K562 (cell line): Measurements from ENCODE around the gene HTR4. TPM values are rescaled to one million over a fixed set of nuclear protein-coding genes. Genes with fewer than 3 reads are reported as not detected.

Source experiments
- ATAC-seq: fragments of 200-7000 bp; cut with Tn5 transposase; 3 replicates; pipeline ENCODE4 v1.9.1; 2020; ENCODE audit warnings: moderate library complexity
- BruUV-seq: library from RNA; stranded (reverse); fragments of 400-500 nt; replicated peaks from 2 replicates; lab custom pipeline; 2021; lab: Mats Ljungman, UMichigan
- CTCF ChIA-PET: fragments of 300-600 bp; formaldehyde crosslinking; extraction: SDS; loops from one replicate; lab custom pipeline; 2021; ENCODE audit warnings: low intra/inter-chr PET ratio; lab: Yijun Ruan, JAX
- POLR2A ChIA-PET: fragments of 300-600, 350-650 bp; sonication (Branson Sonifier 250); formaldehyde crosslinking; extraction: SDS; loops from one replicate; lab custom pipeline; 2021; ENCODE audit warnings: antibody characterized with exemption, inconsistent platforms; lab: Yijun Ruan, JAX
- DNase-seq, 4 experiments: peaks; one replicate each; pipeline versions ENCODE4 v3.0.0 to v3.0.0-alpha.2; 2011 to 2018; ENCODE audit warnings: low spot score in 3 of 4, mixed read lengths in 3 of 4; ENCODE audit errors: extremely low read depth in 1 of 4
- FAIRE-seq: peaks from 2 replicates; lab custom pipeline; 2011; peaks lifted over from hg19 to GRCh38; lab: Jason Lieb, UNC
- H2AFZ ChIP-seq: 2 replicates; pipeline ENCODE4 v1.6.0; 2011; ENCODE audit warnings: low read depth, low read length, control low read depth, inconsistent platforms
- H3K27ac ChIP-seq: fragments of 200-600 bp; 3 replicates; pipeline ENCODE4 v1.8.0; 2011; ENCODE audit warnings: low read depth, mild to moderate bottlenecking, control low read depth, inconsistent platforms, low read length, moderate library complexity, mixed read lengths; ENCODE audit errors: extremely low read depth
- H3K27me3 ChIP-seq, 2 experiments: fragments of 300-600 bp in 1 of 2; 2 replicates in 1 of 2; 3 replicates in 1 of 2; pipeline versions ENCODE4 v1.6.0 to v1.8.0; 2011; ENCODE audit warnings: inconsistent platforms in 2 of 2, low read length in 2 of 2, mild to moderate bottlenecking in 1 of 2, mixed read lengths in 1 of 2, moderate library complexity in 1 of 2; ENCODE audit not compliant: control insufficient read depth in 2 of 2, insufficient read depth in 2 of 2
- H3K36me3 ChIP-seq: fragments of 300-600 bp; 3 replicates; pipeline ENCODE4 v1.8.0; 2011; ENCODE audit warnings: mild to moderate bottlenecking, low read length, inconsistent platforms; ENCODE audit not compliant: control insufficient read depth, insufficient read depth
- H3K4me1 ChIP-seq, 2 experiments: fragments of 200-600 bp in 1 of 2; replicated peaks in 1 of 2; 2 replicates in 1 of 2; 3 replicates in 1 of 2; pipeline versions ENCODE4 v1.5.1 to v1.8.0; 2011; ENCODE audit warnings: inconsistent platforms in 2 of 2, low read length in 2 of 2, mild to moderate bottlenecking in 1 of 2, mixed read lengths in 1 of 2, moderate library complexity in 1 of 2; ENCODE audit not compliant: control insufficient read depth in 2 of 2, insufficient read depth in 2 of 2
- H3K4me2 ChIP-seq: 2 replicates; pipeline ENCODE4 v1.6.1; 2011; ENCODE audit warnings: low read length, control low read depth, inconsistent platforms, mixed read lengths; ENCODE audit not compliant: insufficient read depth
- H3K4me3 ChIP-seq: fragments of 200-600 bp; sonication (generic), shearing (Covaris generic); 2 replicates; pipeline ENCODE4 v1.5.1; 2016; ENCODE audit warnings: control low read depth, inconsistent platforms
- H3K79me2 ChIP-seq: fragments of 200-600 bp; 3 replicates; pipeline ENCODE4 v1.8.0; 2011; ENCODE audit warnings: low read length, inconsistent platforms; ENCODE audit not compliant: control insufficient read depth, insufficient read depth
- H3K9ac ChIP-seq, 2 experiments: 2 replicates each; pipeline versions ENCODE4 v1.6.0 to v1.6.1; 2011; ENCODE audit warnings: low read depth in 2 of 2, low read length in 2 of 2, control low read depth in 1 of 2, inconsistent platforms in 1 of 2, mild to moderate bottlenecking in 1 of 2, mixed read lengths in 1 of 2; ENCODE audit not compliant: insufficient read depth in 1 of 2
- H3K9me1 ChIP-seq: one replicate; pipeline ENCODE4 v1.6.0; 2011; ENCODE audit warnings: inconsistent platforms, mild to moderate bottlenecking, low read length, moderate library complexity; ENCODE audit not compliant: control insufficient read depth, insufficient read depth
- H3K9me3 ChIP-seq: replicated peaks from 2 replicates; pipeline ENCODE4 v1.5.1; 2011; ENCODE audit warnings: low read depth, low read length, inconsistent platforms; ENCODE audit not compliant: control insufficient read depth, insufficient read depth
- H4K20me1 ChIP-seq: replicated peaks from 2 replicates; pipeline ENCODE4 v1.6.1; 2011; ENCODE audit warnings: low read length, inconsistent platforms, mixed read lengths; ENCODE audit not compliant: control insufficient read depth, insufficient read depth
- ATF7 ChIP-seq: fragments of 450-650 bp; IDR thresholded peaks from 2 replicates; pipeline ENCODE4 v1.7.1; 2014; ENCODE audit warnings: mild to moderate bottlenecking, moderate library complexity
- FOXO4 ChIP-seq: fragments of 450-650 bp; formaldehyde crosslinking; IDR thresholded peaks from 2 replicates; pipeline ENCODE4 v1.4.0; 2020; ENCODE audit warnings: mild to moderate bottlenecking, moderate library complexity
- MAFK ChIP-seq: IDR thresholded peaks from 2 replicates; pipeline ENCODE4 v1.6.1; 2011; ENCODE audit warnings: low read length, improper control_type of control experiment
- MECOM ChIP-seq: fragments of 250-450 bp; sonication (Bioruptor Pico); IDR thresholded peaks from 2 replicates; pipeline ENCODE4 v1.8.0; 2022; ENCODE audit warnings: inconsistent platforms
- MTA1 ChIP-seq: fragments of 450-650 bp; IDR thresholded peaks from 2 replicates; pipeline ENCODE4 v1.6.1; 2017; ENCODE audit warnings: borderline replicate concordance
- RERE ChIP-seq: sonication (generic); formaldehyde crosslinking; IDR thresholded peaks from 2 replicates; pipeline ENCODE4 v1.8.0; 2023; ENCODE audit warnings: missing genetic modification reagents, mild to moderate bottlenecking, borderline replicate concordance
- RFX7 ChIP-seq: fragments of 250-450 bp; sonication (Bioruptor Pico); IDR thresholded peaks from 2 replicates; pipeline ENCODE4 v1.5.1; 2021; ENCODE audit warnings: mild to moderate bottlenecking
- XRCC5 ChIP-seq: fragments of 200-400 bp; formaldehyde crosslinking; IDR thresholded peaks from 2 replicates; pipeline ENCODE4 v1.6.1; 2017; ENCODE audit warnings: low read depth, mild to moderate bottlenecking, low read length
- ZNF347 ChIP-seq: fragments of 450-650 bp; formaldehyde crosslinking; IDR thresholded peaks from 2 replicates; pipeline ENCODE4 v1.4.0; 2020; ENCODE audit warnings: low read depth, mild to moderate bottlenecking, moderate library complexity
- WGBS: fragments of 100-300 bp; shearing (Covaris generic); methylation state at CpG from one replicate; pipeline ENCODE4 v1.1.6; 2016; ENCODE audit warnings: low coverage, mixed read lengths; ENCODE audit not compliant: insufficient coverage; ENCODE audit errors: missing lambda C conversion rate; 5-methylcytosine and 5-hydroxymethylcytosine counted together
- in situ Hi-C: fragments of 300-500 bp; cut with MboI; formaldehyde crosslinking; loops from 4 replicates; pipeline ENCODE4 v1.15.0; 2018; ENCODE audit warnings: inconsistent platforms, mixed read lengths
- intact Hi-C: fragments of 100-400 bp; cut with micrococcal nuclease; formaldehyde crosslinking; loops from 2 replicates; pipeline ENCODE4 v1.14.2; 2022
- polyA plus RNA-seq, 8 experiments: library from polyadenylated mRNA; depleted of rRNA in 4 of 8; stranded (reverse) in 5 of 8; unstranded in 3 of 8; fragments of >200 nt; fragmentation: Nextera tagmentation in 2 of 8; fragmentation: Illumina TruSeq in 1 of 8; extraction: Ambion mirVana in 2 of 8; extraction: Trizol in 1 of 8; gene quantifications; 2 replicates each; pipeline versions ENCODE4 v1.2.1 to v1.2.3, GENCODE V29; 2011 to 2014; ENCODE audit warnings: inconsistent platforms in 1 of 8, missing spikeins in 1 of 8
- total RNA-seq, 7 experiments: library from RNA; depleted of rRNA in 6 of 7; stranded (reverse); fragments of >200 nt in 6 of 7; fragmentation: Illumina TruSeq in 2 of 7; extraction: Trizol in 2 of 7; gene quantifications; 2 replicates each; pipeline versions ENCODE4 v1.2.1 to v1.2.3, GENCODE V29; 2011 to 2021; ENCODE audit warnings: low replicate concordance in 1 of 7
- TF ChIP-seq, protein P1 (sequence below): fragments of 450-650 bp; IDR thresholded peaks from one replicate; pipeline ENCODE4 v1.6.1; 2018; ENCODE audit warnings: mild to moderate bottlenecking, moderate library complexity; ENCODE audit not compliant: partially characterized antibody

The HTR4 gene
- total and polyA plus RNA-seq, 9 of the 15 experiments (the other 6 are each of a cell fraction or from before 2014, with no cell fraction given) = 0.13 TPM; not detected in 8

DNA sequence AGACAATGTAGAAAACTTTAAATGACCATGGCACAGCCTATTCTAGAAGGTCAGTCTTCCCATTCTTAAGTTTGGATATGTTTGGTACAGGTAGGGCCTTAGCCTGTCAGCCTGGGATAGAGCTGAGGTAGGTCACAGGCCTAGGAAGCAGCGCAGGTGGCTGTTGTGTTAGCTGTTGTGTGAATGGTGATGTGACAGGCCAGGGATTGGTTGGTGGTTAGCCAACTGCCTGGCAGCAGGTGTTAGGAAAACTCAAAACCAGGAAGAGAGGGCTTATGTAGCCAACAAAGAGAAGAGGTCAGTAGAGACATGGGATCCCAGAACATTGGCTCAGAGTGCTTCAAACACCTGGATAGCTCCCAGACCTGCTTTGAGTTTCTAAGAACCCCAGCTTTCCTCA lies 186.4 kb downstream of the HTR4 start (continued):
- TF ChIP-seq RERE = no peak

DNA sequence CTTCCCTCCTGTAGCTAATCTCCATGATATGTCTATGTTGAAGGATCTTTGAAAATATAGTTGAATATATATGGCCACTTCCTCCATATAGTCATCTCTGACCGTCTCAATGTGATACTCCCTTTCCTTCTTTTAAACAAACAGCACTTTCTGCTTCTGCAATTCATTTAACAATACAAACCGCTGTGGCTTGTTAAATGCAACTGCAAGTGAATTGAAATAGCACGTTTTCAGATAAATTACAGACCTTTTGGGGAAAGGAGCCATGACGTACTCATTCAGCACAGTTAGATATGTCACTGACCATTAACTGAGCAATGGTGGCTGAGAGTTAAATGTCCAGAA lies 188.1 kb downstream of the HTR4 start:
- H3K27me3 ChIP-seq = no peaks in the 10 kb centered on the region
- H3K9me3 ChIP-seq = no peaks in the 10 kb centered on the region
- no peak overlapping the region for H3K4me2 ChIP-seq
- POLR2A ChIA-PET = no interaction called here
- WGBS = 3% methylated on average over 4 of the region's 4 CpGs
- ATAC-seq (no peak), FAIRE-seq (no peak), DNase-seq (no peak)
- H3K9ac ChIP-seq = no peak overlapping the region
- CTCF ChIA-PET = no interaction called here
- no peaks in the 10 kb centered on the region for H3K4me1 ChIP-seq
- H3K4me3 ChIP-seq = no peak overlapping the region
- in situ Hi-C loops = no loop called here
- no peaks in the 10 kb centered on the region for H3K36me3 ChIP-seq
- no peak overlapping the region for H3K27ac ChIP-seq
- no peaks in the 10 kb centered on the region for H3K9me1 ChIP-seq
- H3K79me2 ChIP-seq = no peaks in the 10 kb centered on the region
- peak overlapping the region; percentile 26; the same call in 1 of the 2 replicates for H2AFZ ChIP-seq
- intact Hi-C loops = no loop called here
- BruUV-seq = no TSS peak
- H4K20me1 ChIP-seq = no peaks in the 10 kb centered on the region
- TF ChIP-seq FOXO4 (CRISPR knock-in tag) = no peak
- TF ChIP-seq ZNF347 (CRISPR knock-in tag) = no peak
- TF ChIP-seq MTA1 = no peak
- no peak for TF ChIP-seq MECOM (CRISPR knock-in tag)
- no peak for TF ChIP-seq MAFK
- no peak for TF ChIP-seq XRCC5
- TF ChIP-seq, protein P1, sequence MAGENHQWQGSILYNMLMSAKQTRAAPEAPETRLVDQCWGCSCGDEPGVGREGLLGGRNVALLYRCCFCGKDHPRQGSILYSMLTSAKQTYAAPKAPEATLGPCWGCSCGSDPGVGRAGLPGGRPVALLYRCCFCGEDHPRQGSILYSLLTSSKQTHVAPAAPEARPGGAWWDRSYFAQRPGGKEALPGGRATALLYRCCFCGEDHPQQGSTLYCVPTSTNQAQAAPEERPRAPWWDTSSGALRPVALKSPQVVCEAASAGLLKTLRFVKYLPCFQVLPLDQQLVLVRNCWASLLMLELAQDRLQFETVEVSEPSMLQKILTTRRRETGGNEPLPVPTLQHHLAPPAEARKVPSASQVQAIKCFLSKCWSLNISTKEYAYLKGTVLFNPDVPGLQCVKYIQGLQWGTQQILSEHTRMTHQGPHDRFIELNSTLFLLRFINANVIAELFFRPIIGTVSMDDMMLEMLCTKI = no peak
- no peak for TF ChIP-seq RFX7 (CRISPR knock-in tag)
- TF ChIP-seq ATF7 = no peak
